Osteoblast (primary cell): Measurements from ENCODE around the gene CNTNAP4. TPM values are rescaled to one million over a fixed set of nuclear protein-coding genes. Genes with fewer than 3 reads are reported as not detected.

ENCODE experiments used
- DNase-seq: peaks from one replicate; pipeline ENCODE4 v3.0.0; 2011; ENCODE audit warnings: low spot score, mixed read lengths; ENCODE audit not compliant: insufficient read length; ENCODE audit errors: missing footprints
- H2AFZ ChIP-seq: 2 replicates; pipeline ENCODE4 v1.6.0; 2011; ENCODE audit warnings: mild to moderate bottlenecking, low read length
- H3K27ac ChIP-seq: 2 replicates; pipeline ENCODE4 v1.5.1; 2011; ENCODE audit warnings: mild to moderate bottlenecking, low read depth, low read length, moderate library complexity
- H3K27me3 ChIP-seq: 2 replicates; pipeline ENCODE4 v1.6.0; 2012; ENCODE audit warnings: mild to moderate bottlenecking, control low read depth, inconsistent platforms, low read length, moderate library complexity; ENCODE audit not compliant: insufficient read depth
- H3K36me3 ChIP-seq: 2 replicates; pipeline ENCODE4 v1.5.1; 2011; ENCODE audit warnings: mild to moderate bottlenecking, low read length, control low read depth, moderate library complexity; ENCODE audit not compliant: insufficient read depth
- H3K4me1 ChIP-seq: 2 replicates; pipeline ENCODE4 v1.5.1; 2011; ENCODE audit warnings: mild to moderate bottlenecking, low read length, control low read depth, moderate library complexity; ENCODE audit not compliant: insufficient read depth
- H3K4me2 ChIP-seq: 2 replicates; pipeline ENCODE4 v1.6.0; 2011; ENCODE audit warnings: mild to moderate bottlenecking, low read length; ENCODE audit not compliant: insufficient read depth
- H3K4me3 ChIP-seq: fragments of 200-600 bp; sonication (generic); 3 replicates; pipeline ENCODE4 v1.5.1; 2012; ENCODE audit warnings: mild to moderate bottlenecking, low read length, inconsistent platforms; ENCODE audit not compliant: insufficient read depth
- H3K79me2 ChIP-seq: 2 replicates; pipeline ENCODE4 v1.6.0; 2012; ENCODE audit warnings: mild to moderate bottlenecking, low read length, control low read depth, inconsistent platforms; ENCODE audit not compliant: insufficient read depth
- H3K9me3 ChIP-seq: 2 replicates; pipeline ENCODE4 v1.5.1; 2011; ENCODE audit warnings: low read depth, low read length, control low read depth
- H4K20me1 ChIP-seq: 2 replicates; pipeline ENCODE4 v1.6.0; 2012; ENCODE audit warnings: mild to moderate bottlenecking, low read length, control low read depth; ENCODE audit not compliant: insufficient read depth
- CTCF ChIP-seq: IDR thresholded peaks from 2 replicates; pipeline ENCODE4 v1.5.1; 2011; ENCODE audit warnings: mild to moderate bottlenecking, low read depth, low read length, moderate library complexity; ENCODE audit errors: extremely low read depth
- total RNA-seq: library from RNA; depleted of rRNA; stranded (reverse); fragments of >200 nt; gene quantifications from 2 replicates; pipeline ENCODE4 v1.2.3, GENCODE V29; 2012

Gene CNTNAP4
- total RNA-seq, 1 donor: under 0.01 TPM

DNA sequence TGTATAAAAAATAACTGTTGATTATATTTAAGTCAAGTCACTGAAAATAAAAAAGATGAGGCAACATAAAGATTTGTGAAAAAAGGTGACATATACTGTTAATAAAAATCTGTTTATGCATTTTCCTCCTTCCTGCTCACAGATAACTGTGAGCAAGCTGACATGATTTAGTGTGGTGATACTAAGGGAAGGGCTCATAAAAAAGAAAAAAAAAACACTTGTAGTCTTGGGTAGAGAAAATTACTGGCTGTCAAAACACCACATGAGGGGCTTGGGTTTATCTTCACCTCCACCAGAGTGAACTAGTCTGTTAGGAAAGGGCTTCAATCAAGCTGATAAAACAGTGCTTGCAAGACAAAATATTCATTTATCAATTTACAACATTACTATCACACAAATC, 247.6 kb downstream of the CNTNAP4 start:
- Histone ChIP-seq H3K36me3 (no peaks in the 10 kb centered on the region), H3K79me2 (no peaks in the 10 kb centered on the region), H3K27ac (no peak overlapping the region), H3K4me3 (no peak overlapping the region), H3K27me3 (no peaks in the 10 kb centered on the region), H3K4me2 (no peak overlapping the region), H3K9me3 (no peaks in the 10 kb centered on the region), H3K4me1 (no peaks in the 10 kb centered on the region), H2AFZ (no peak overlapping the region), H4K20me1 (no peaks in the 10 kb centered on the region)
- TF ChIP-seq CTCF: no peak
- no peak for DNase-seq

- Histone ChIP-seq H3K4me2 (no peak overlapping the region), H3K27ac (no peak overlapping the region), H3K9me3 (peaks cover 1% of the 10 kb centered on the region), H3K27me3 (no peaks in the 10 kb centered on the region), H3K4me1 (no peaks in the 10 kb centered on the region), H4K20me1 (no peaks in the 10 kb centered on the region), H3K79me2 (no peaks in the 10 kb centered on the region), H2AFZ (no peak overlapping the region), H3K36me3 (no peaks in the 10 kb centered on the region), H3K4me3 (no peak overlapping the region)
- DNase-seq: no peak
- no peak for TF ChIP-seq CTCF
These were observed 250.0 kb downstream of the CNTNAP4 start for GRCh38 chr16:76527244-76527643.

GRCh38 chr16:76529120-76529519, 251.9 kb downstream of the CNTNAP4 start:
- DNase-seq: no peak
- Histone ChIP-seq H3K27ac (no peak overlapping the region), H3K27me3 (no peaks in the 10 kb centered on the region), H4K20me1 (no peaks in the 10 kb centered on the region), H3K4me3 (no peak overlapping the region), H3K9me3 (peaks cover 2% of the 10 kb centered on the region), H3K4me1 (no peaks in the 10 kb centered on the region), H3K4me2 (no peak overlapping the region), H2AFZ (no peak overlapping the region), H3K36me3 (no peaks in the 10 kb centered on the region), H3K79me2 (no peaks in the 10 kb centered on the region)
- no peak for TF ChIP-seq CTCF

DNA sequence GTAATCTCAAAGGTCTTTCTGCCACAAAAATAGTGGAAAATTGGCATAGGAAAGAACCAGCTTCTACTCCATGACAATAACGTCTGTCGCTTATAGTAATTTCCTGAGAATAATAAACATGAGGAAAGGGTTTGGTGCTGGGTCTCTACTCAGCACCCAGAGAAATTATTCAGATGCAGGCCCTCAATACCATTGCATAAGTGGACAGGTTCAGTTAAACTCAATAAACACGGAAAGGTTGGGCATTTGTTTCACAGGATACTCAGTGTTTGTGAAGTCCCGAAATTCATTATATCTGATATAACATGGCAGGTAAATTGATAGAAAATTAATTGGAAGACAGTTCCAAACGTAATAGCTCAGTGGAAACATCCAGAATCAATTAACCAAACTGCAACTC, 254.0 kb downstream of the CNTNAP4 start:
- Histone ChIP-seq H3K4me2 (no peak overlapping the region), H3K4me3 (no peak overlapping the region), H3K9me3 (peaks cover 2% of the 10 kb centered on the region), H3K27me3 (no peaks in the 10 kb centered on the region), H2AFZ (no peak overlapping the region), H3K4me1 (no peaks in the 10 kb centered on the region), H3K36me3 (no peaks in the 10 kb centered on the region), H3K79me2 (no peaks in the 10 kb centered on the region), H4K20me1 (no peaks in the 10 kb centered on the region), H3K27ac (no peak overlapping the region)
- TF ChIP-seq CTCF: no peak
- DNase-seq: no peak
